WI38 (cell line): ENCODE results near the gene TBC1D20.

Source experiments
- H3K4me3 ChIP-seq: 2 replicates; pipeline ENCODE4 v1.5.1; 2011; ENCODE audit warnings: low read depth, mild to moderate bottlenecking, control low read depth, low read length
- CTCF ChIP-seq: IDR thresholded peaks from 2 replicates; pipeline ENCODE4 v1.5.1; 2012; ENCODE audit warnings: low read depth, mild to moderate bottlenecking, control low read depth, low read length

Gene TBC1D20

DNA sequence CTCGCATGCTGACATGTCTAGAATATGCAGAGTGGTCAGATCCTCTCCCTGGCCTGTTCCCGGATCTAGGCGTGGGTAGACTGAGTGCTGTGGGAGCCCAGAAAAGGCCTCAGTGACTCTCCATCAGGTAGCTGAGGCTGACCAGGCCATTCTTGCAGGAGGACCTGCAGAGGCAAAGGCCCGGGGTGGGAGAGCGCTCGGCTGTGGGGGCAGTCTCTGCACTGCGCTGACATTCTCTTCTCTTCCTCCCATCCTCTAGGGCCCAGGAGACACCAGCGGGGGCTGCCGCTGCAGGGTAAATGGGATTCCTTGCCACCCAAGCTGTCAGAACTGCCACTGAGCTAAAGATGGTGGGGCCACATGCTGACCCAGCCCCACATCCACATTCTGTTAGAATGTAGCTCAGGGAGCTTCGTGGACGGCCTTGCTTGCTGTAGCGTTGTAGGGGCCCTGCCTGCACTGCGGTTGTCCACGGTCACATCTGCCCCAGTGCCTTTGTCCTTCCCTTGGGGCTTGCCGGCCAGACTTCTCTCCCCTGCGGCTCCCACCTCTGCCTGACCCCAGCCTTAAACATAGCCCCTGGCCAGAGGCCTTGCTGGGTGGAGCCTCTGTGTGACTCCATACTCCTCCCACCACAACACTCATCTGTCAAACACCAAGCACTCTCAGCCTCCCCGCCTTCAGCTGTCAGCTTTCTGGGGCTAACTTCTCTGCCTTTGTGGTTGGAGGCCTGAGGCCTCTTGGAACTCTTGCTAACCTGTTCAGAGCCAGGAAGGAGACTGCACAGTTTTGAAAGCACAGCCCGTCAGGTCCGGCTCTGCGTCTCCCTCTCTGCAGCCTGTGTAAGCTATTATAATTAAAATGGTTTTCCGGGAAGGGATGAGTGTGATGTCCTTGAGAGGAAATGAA lies 32.0 kb downstream of the TBC1D20 start:
- H3K4me3 ChIP-seq = no peak overlapping the region
- no peak for TF ChIP-seq CTCF

DNA sequence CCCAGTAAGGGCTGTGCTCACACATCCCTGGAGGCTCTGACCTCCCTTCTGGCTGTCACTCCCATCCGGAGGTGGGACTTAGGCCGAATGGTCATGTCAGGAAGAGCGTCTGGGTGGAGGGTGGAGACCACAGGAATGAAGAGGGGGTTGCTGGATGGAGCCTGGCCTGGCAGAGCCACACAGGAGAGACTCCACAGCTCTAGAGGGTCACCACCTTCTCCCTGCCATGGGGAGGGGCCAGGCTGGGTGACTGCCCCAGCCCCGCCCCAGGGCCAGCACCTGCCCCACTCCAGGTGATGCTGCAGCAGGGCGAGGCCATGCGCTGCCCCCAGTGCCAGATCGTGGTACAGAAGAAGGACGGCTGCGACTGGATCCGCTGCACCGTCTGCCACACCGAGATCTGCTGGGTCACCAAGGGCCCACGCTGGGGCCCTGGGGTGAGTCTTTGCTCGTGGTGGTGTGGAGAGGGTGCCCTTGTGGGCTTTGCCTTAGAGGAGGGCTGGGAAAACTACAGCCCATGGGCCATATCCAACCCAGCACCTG lies 33.6 kb downstream of the TBC1D20 start:
- no peak overlapping the region for H3K4me3 ChIP-seq
- TF ChIP-seq CTCF = no peak

DNA sequence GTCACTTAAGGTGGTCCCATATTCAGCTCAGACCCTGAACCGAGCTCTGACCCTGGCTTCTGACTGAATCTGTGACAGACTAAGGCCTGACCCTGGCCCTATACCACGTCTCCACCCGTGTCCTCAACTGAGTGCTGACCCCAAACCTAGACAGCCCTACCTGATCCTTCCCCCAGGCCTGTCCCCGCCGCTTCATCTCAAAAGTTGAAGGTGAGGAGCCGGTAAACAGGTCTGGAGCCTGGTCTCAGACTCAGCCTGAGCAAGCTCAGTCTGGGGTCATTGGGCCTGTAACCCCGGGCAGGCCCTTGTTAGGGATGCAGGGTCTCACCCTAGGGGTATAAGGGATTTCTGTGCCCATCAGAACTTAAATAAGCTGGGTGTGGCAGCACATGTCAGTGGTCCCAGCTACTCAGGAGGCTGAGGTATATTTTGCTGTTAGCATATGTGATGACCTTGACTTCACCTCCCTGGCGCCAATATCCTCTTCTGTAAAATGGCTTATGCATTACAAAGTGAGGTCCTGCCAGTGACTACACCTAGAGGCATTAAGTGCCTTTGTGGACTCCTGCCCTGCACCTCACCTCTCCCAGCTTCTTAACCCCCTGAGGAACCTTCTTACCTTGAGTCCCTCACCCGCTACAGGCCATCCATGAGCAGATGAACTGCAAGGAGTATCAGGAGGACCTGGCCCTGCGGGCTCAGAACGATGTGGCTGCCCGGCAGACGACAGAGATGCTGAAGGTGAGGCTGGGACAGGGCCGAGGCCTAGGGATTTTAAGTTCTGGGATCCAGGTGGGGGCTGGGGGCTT lies 34.3 kb downstream of the TBC1D20 start:
- H3K4me3 ChIP-seq = no peak overlapping the region
- TF ChIP-seq CTCF = no peak

GRCh38 chr20:427401-427800 lies 34.9 kb downstream of the TBC1D20 start:
- no peak for TF ChIP-seq CTCF

DNA sequence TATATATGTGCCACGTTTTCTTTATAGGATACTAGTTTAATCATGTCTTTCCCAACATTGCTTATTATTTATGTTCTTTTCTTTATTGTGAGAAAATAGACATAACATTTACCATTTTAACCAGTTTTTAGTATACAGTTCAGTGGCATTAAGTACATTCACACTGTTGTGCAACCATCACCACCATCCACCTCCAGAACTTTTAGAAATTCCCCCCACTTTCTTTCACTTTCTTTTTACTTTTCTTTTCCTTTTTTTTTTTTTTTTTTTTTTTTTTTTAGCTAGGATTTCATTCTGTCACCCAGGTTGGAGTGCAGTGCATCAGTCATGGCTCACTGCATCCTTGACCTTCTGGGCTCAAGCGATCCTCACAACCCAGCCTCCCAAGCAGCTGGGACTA lies 35.8 kb downstream of the TBC1D20 start:
- no peak for TF ChIP-seq CTCF
- H3K4me3 ChIP-seq = no peak overlapping the region

More at GRCh38 chr20:427401-427800, 34.9 kb downstream of the TBC1D20 start:
- no peak overlapping the region for H3K4me3 ChIP-seq

DNA sequence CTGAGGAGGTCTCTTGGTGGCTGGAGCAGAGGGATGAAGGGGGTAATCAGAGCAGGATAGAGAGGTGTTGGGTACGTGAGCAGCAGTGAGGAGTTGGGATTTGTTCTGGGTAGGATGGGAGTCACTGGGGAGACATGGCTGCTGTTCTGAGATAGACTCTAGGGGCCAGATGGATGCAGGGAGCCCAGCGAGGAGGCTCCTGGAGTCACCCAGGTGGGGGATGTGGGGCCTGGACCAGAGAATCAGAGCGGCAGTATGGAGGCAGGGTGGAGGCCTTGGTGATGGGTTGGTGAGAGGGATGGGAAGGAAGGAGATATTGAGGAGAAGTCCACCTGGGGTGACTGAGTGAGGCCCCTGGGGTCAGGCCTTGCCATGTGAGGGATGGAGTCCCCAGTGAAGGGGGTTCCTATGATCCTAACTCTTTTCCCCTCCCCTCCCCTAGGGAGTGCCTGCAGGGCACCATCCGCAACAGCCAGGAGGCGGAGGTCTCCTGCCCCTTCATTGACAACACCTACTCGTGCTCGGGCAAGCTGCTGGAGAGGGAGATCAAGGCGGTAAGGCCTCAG lies 40.6 kb downstream of the TBC1D20 start:
- no peak for TF ChIP-seq CTCF
- H3K4me3 ChIP-seq = no peak overlapping the region
